Measurements from ENCODE around the gene CACNB2. TPM values are rescaled to one million over a fixed set of nuclear protein-coding genes. Genes with fewer than 3 reads are reported as not detected.

CACNB2 gene
- polyA plus RNA-seq, 3 donors, result 3.1 to 3.6 (median 3.3) TPM

GRCh38 chr10:18377898-18378297, 237.7 kb downstream of the CACNB2 start:
- no peak for DNase-seq (ENCODE audit: low read depth in 3 of 3, low spot score in 2 of 3)

GRCh38 chr10:18378766-18379165, 238.5 kb downstream of the CACNB2 start:
- DNase-seq (ENCODE audit: low read depth in 3 of 3, low spot score in 2 of 3), result no peak

GRCh38 chr10:18381679-18382078, 241.5 kb downstream of the CACNB2 start:
- no peak for DNase-seq (ENCODE audit: low read depth in 3 of 3, low spot score in 2 of 3)

- DNase-seq (ENCODE audit: low read depth in 3 of 3, low spot score in 2 of 3), result no peak
These were observed 257.7 kb downstream of the CACNB2 start for GRCh38 chr10:18397906-18398305.

- no peak for DNase-seq (ENCODE audit: low read depth in 3 of 3, low spot score in 2 of 3)
These were observed 258.9 kb downstream of the CACNB2 start for GRCh38 chr10:18399158-18399557.

GRCh38 chr10:18400201-18400905, 260.1 kb downstream of the CACNB2 start:
- DNase-seq (ENCODE audit: low read depth in 3 of 3, low spot score in 2 of 3), result peak in 1 of 3 donors; percentile 44

- DNase-seq (ENCODE audit: low read depth in 3 of 3, low spot score in 2 of 3), result no peak
These were observed 260.7 kb downstream of the CACNB2 start for GRCh38 chr10:18400906-18401245.

GRCh38 chr10:18401416-18402195, 261.4 kb downstream of the CACNB2 start:
- no peak for DNase-seq (ENCODE audit: low read depth in 3 of 3, low spot score in 2 of 3)

GRCh38 chr10:18402853-18403252, 262.6 kb downstream of the CACNB2 start:
- DNase-seq (ENCODE audit: low read depth in 3 of 3, low spot score in 2 of 3), result no peak

- DNase-seq (ENCODE audit: low read depth in 3 of 3, low spot score in 2 of 3), result no peak
These were observed 264.3 kb downstream of the CACNB2 start for GRCh38 chr10:18404530-18404929.

- no peak for DNase-seq (ENCODE audit: low read depth in 3 of 3, low spot score in 2 of 3)
These were observed 265.9 kb downstream of the CACNB2 start for GRCh38 chr10:18406136-18406535.

GRCh38 chr10:18409599-18410397, 269.6 kb downstream of the CACNB2 start:
- no peak for DNase-seq (ENCODE audit: low read depth in 3 of 3, low spot score in 2 of 3)

- no peak for DNase-seq (ENCODE audit: low read depth in 3 of 3, low spot score in 2 of 3)
These were observed 273.8 kb downstream of the CACNB2 start for GRCh38 chr10:18414061-18414460.

GRCh38 chr10:18417950-18418527, 277.8 kb downstream of the CACNB2 start:
- no peak for DNase-seq (ENCODE audit: low read depth in 3 of 3, low spot score in 2 of 3)

- DNase-seq (ENCODE audit: low read depth in 3 of 3, low spot score in 2 of 3), result no peak
These were observed 278.5 kb downstream of the CACNB2 start for GRCh38 chr10:18418541-18419215.

GRCh38 chr10:18419945-18420344, 279.7 kb downstream of the CACNB2 start:
- DNase-seq (ENCODE audit: low read depth in 3 of 3, low spot score in 2 of 3), result no peak

GRCh38 chr10:18421726-18422293, 281.6 kb downstream of the CACNB2 start:
- DNase-seq (ENCODE audit: low read depth in 3 of 3, low spot score in 2 of 3), result no peak

- no peak for DNase-seq (ENCODE audit: low read depth in 3 of 3, low spot score in 2 of 3)
These were observed 282.9 kb downstream of the CACNB2 start for GRCh38 chr10:18423058-18423637.

- no peak for DNase-seq (ENCODE audit: low read depth in 3 of 3, low spot score in 2 of 3)
These were observed 284.0 kb downstream of the CACNB2 start for GRCh38 chr10:18424200-18424599.

GRCh38 chr10:18429335-18429734, 289.1 kb downstream of the CACNB2 start:
- DNase-seq (ENCODE audit: low read depth in 3 of 3, low spot score in 2 of 3), result no peak

All from right renal cortex interstitium (tissue), 3 donors.